ELR (cell line): ENCODE results near the gene COL21A1.
"Not testable (repeated sequence)": the region's sequence is repeated elsewhere in the genome, so short reads cannot be mapped to it uniquely, and the experiment has no call there.

Source experiments
- DNase-seq: peaks from one replicate; pipeline ENCODE4 v3.0.0-alpha.2; 2015; ENCODE audit warnings: low read depth

Gene COL21A1

GRCh38 chr6:56047931-56048540 is 199.3 kb downstream of the COL21A1 start:
- DNase-seq = no peak

GRCh38 chr6:56046576-56046975 is 200.8 kb downstream of the COL21A1 start:
- peak; percentile 62 for DNase-seq

GRCh38 chr6:56043761-56044160 is 203.6 kb downstream of the COL21A1 start:
- DNase-seq = no peak

- DNase-seq = no peak
Observed at GRCh38 chr6:56043076-56043475, 204.3 kb downstream of the COL21A1 start.

GRCh38 chr6:56041591-56041990 is 205.8 kb downstream of the COL21A1 start:
- no peak for DNase-seq

- no peak for DNase-seq
Observed at GRCh38 chr6:56040889-56041301, 206.5 kb downstream of the COL21A1 start.

- peak; percentile 53 for DNase-seq
Observed at GRCh38 chr6:56040223-56040622, 207.2 kb downstream of the COL21A1 start.

- DNase-seq = no peak
Observed at GRCh38 chr6:56038764-56039163, 208.6 kb downstream of the COL21A1 start.

- DNase-seq = no peak
Observed at GRCh38 chr6:56037601-56038000, 209.8 kb downstream of the COL21A1 start.

GRCh38 chr6:56036916-56037600 is 210.3 kb downstream of the COL21A1 start:
- no peak for DNase-seq

GRCh38 chr6:56033401-56033800 is 214.0 kb downstream of the COL21A1 start:
- no peak for DNase-seq

- DNase-seq = no peak
Observed at GRCh38 chr6:56032715-56033260, 214.6 kb downstream of the COL21A1 start.

GRCh38 chr6:56027865-56028264 is 219.5 kb downstream of the COL21A1 start:
- no peak for DNase-seq

GRCh38 chr6:56026455-56027180 is 220.8 kb downstream of the COL21A1 start:
- DNase-seq = peak; percentile 29

- no peak for DNase-seq
Observed at GRCh38 chr6:56025795-56026194, 221.6 kb downstream of the COL21A1 start.

- DNase-seq = no peak
Observed at GRCh38 chr6:56024931-56025330, 222.4 kb downstream of the COL21A1 start.

GRCh38 chr6:56023829-56024228 is 223.6 kb downstream of the COL21A1 start:
- DNase-seq = no peak

- DNase-seq = no peak
Observed at GRCh38 chr6:56022678-56023077, 224.7 kb downstream of the COL21A1 start.

GRCh38 chr6:56021943-56022342 is 225.4 kb downstream of the COL21A1 start:
- no peak for DNase-seq

GRCh38 chr6:56019973-56020372 is 227.4 kb downstream of the COL21A1 start:
- DNase-seq = no peak

- no peak for DNase-seq
Observed at GRCh38 chr6:56017198-56017597, 230.2 kb downstream of the COL21A1 start.

- DNase-seq = not testable (repeated sequence)
Observed at GRCh38 chr6:56014039-56014438, 233.3 kb downstream of the COL21A1 start.

GRCh38 chr6:56009636-56010035 is 237.7 kb downstream of the COL21A1 start:
- no peak for DNase-seq
